Ovary (tissue), 9 donors: ENCODE data around the gene FHIP1B. TPM values are rescaled to one million over a fixed set of nuclear protein-coding genes. Genes with fewer than 3 reads are reported as not detected.

Experiments
- DNase-seq, 5 donors: peaks; one replicate each; pipeline ENCODE4 v3.0.0-alpha.2; 2019 to 2020
- H3K27ac ChIP-seq, 2 donors: fragments of 200-600 bp; one replicate each; pipeline versions ENCODE4 v1.5.1 to v1.8.0; 2019 to 2022
- H3K27me3 ChIP-seq: fragments of 200-600 bp; one replicate; pipeline ENCODE4 v1.8.0; 2022
- H3K36me3 ChIP-seq: fragments of 200-600 bp; sonication (generic); one replicate; pipeline ENCODE4 v1.5.1; 2019
- H3K4me1 ChIP-seq: one replicate; pipeline ENCODE4 v1.8.1; 2013; ENCODE audit warnings: mild to moderate bottlenecking, moderate library complexity; ENCODE audit not compliant: insufficient read depth
- H3K4me3 ChIP-seq: fragments of 200-600 bp; sonication (generic); one replicate; pipeline ENCODE4 v1.5.1; 2017
- H3K9me3 ChIP-seq, 2 donors: fragments of 200-600 bp in 1 of 2; sonication (generic) in 1 of 2; one replicate each; pipeline versions ENCODE4 v1.5.1 to v1.8.1; 2013 to 2019; ENCODE audit warnings: mild to moderate bottlenecking in 1 of 2, moderate library complexity in 1 of 2
- CTCF ChIP-seq, 3 donors: fragments of 450-650 bp in 2 of 3; fragments of 200-600 bp in 1 of 3; IDR thresholded peaks; one replicate each; pipeline versions ENCODE4 v1.5.1 to v1.8.0; 2016 to 2022; ENCODE audit warnings: antibody characterized with exemption in 3 of 3, mild to moderate bottlenecking in 1 of 3
- EP300 ChIP-seq: sonication (generic); formaldehyde crosslinking; IDR thresholded peaks from one replicate; pipeline ENCODE4 v1.6.1; 2017; ENCODE audit warnings: antibody characterized with exemption
- POLR2A ChIP-seq: fragments of 450-650 bp; IDR thresholded peaks from one replicate; pipeline ENCODE4 v1.6.1; 2017; ENCODE audit warnings: antibody characterized with exemption, mild to moderate bottlenecking, moderate library complexity
- WGBS, 3 donors: extraction: QIAGEN DNeasy Blood & Tissue Kit in 1 of 3; methylation state at CpG; one replicate each; pipeline versions ENCODE4 v1.1.5 to v1.1.7; 2013 to 2017; 5-methylcytosine and 5-hydroxymethylcytosine counted together
- intact Hi-C, 4 donors: fragments of 100-400 bp; cut with DNase I; formaldehyde crosslinking; loops; one replicate each; pipeline versions ENCODE4 v1.11.0 to v1.15.1; 2022 to 2023
- polyA plus RNA-seq, 2 donors: library from polyadenylated mRNA; stranded (reverse); fragments of 200-250 nt in 1 of 2; fragments of 350-450 nt in 1 of 2; fragmentation: Illumina TruSeq in 1 of 2; extraction: RNeasy Lipid Tissue Mini Kit (QIAGEN cat#74804) in 1 of 2; gene quantifications; one replicate each; pipeline ENCODE4 v1.2.3, GENCODE V29; 2013 to 2014
- total RNA-seq, 7 donors: library from RNA; depleted of rRNA in 2 of 7; stranded (reverse); fragments of >200 nt in 2 of 7; fragmentation: NEBNext Ultra II Directional in 3 of 7; extraction: Animal tissue kit (Norgen Biotek cat#: 25700) in 3 of 7; gene quantifications; one replicate each; pipeline versions ENCODE4 v1.1.0 to v1.2.4, GENCODE V29; 2016 to 2023
- donor health status: DM: no; HTN: no; CAD: no; lungs with moderate emphysema.
- donor health status: DM: no; HTN: no; CAD: no.
- donor health status: Bipolar disorder and iron deficiency.
- donor health status: DM: yes; HTN: yes; CAD: no.
- donor health status: DM: no; HTN: no; CAD: no.
- donor health status: DM: yes; HTN: yes; CAD: no.

Gene FHIP1B
- total and polyA plus RNA-seq, 9 donors, result 15.9 to 59.1 (median 35.7) TPM

- Histone ChIP-seq H3K4me1 (peaks cover 2% of the 10 kb centered on the region), H3K4me3 (no peak overlapping the region), H3K27me3 (no peaks in the 10 kb centered on the region), H3K36me3 (no peaks in the 10 kb centered on the region), H3K9me3 (no peaks in the 10 kb centered on the region), H3K27ac (no peak overlapping the region)
- DNase-seq, result no peak
- TF ChIP-seq POLR2A (no peak), EP300 (no peak), CTCF (IDR thresholded peaks at IDR 0.05) (no peak)
- 59 to 60% (median 60%) methylated on average over 3 of the region's 3 CpGs for WGBS, 3 donors
- intact Hi-C loops, result no loop called here
Measured at GRCh38 chr11:6271598-6271997, 37.2 kb upstream of the FHIP1B start.

GRCh38 chr11:6270584-6271246 lies 36.3 kb upstream of the FHIP1B start:
- no peak for DNase-seq
- no peak for TF ChIP-seq POLR2A
- no peak for TF ChIP-seq CTCF (IDR thresholded peaks at IDR 0.05)
- no peak for TF ChIP-seq EP300
- Histone ChIP-seq H3K4me1 (peaks cover 2% of the 10 kb centered on the region), H3K36me3 (no peaks in the 10 kb centered on the region), H3K27ac (no peak overlapping the region), H3K9me3 (no peaks in the 10 kb centered on the region), H3K4me3 (no peak overlapping the region), H3K27me3 (no peaks in the 10 kb centered on the region)
- intact Hi-C loops, result no loop called here
- WGBS, 3 donors, result 82 to 91% (median 86%) methylated on average over 41 of the region's 41 CpGs

GRCh38 chr11:6269994-6270393 lies 35.6 kb upstream of the FHIP1B start:
- Histone ChIP-seq H3K27me3 (no peaks in the 10 kb centered on the region), H3K4me1 (peaks cover 2% of the 10 kb centered on the region), H3K27ac (no peak overlapping the region), H3K9me3 (no peaks in the 10 kb centered on the region), H3K4me3 (no peak overlapping the region), H3K36me3 (no peaks in the 10 kb centered on the region)
- WGBS, 3 donors, result 82 to 90% (median 87%) methylated on average over 24 of the region's 24 CpGs
- TF ChIP-seq POLR2A (no peak), CTCF (IDR thresholded peaks at IDR 0.05) (no peak), EP300 (no peak)
- DNase-seq, result no peak
- intact Hi-C loops, result no loop called here

GRCh38 chr11:6268820-6269219 lies 34.4 kb upstream of the FHIP1B start:
- no peaks in the 10 kb centered on the region for H3K9me3 ChIP-seq
- H3K27me3 ChIP-seq, result no peaks in the 10 kb centered on the region
- DNase-seq, result no peak
- H3K27ac ChIP-seq, result no peak overlapping the region
- 84 to 91% (median 90%) methylated on average over 1 of the region's 1 CpG for WGBS, 3 donors
- TF ChIP-seq EP300 (no peak), POLR2A (no peak)
- intact Hi-C loops, result no loop called here
- H3K4me3 ChIP-seq, result no peak overlapping the region
- no peaks in the 10 kb centered on the region for H3K36me3 ChIP-seq
- H3K4me1 ChIP-seq, result peaks cover 2% of the 10 kb centered on the region

- intact Hi-C loops, result no loop called here
- 91 to 95% (median 94%) methylated on average over 1 of the region's 1 CpG for WGBS, 3 donors
- Histone ChIP-seq H3K27ac (no peak overlapping the region), H3K9me3 (no peaks in the 10 kb centered on the region), H3K27me3 (no peaks in the 10 kb centered on the region), H3K36me3 (no peaks in the 10 kb centered on the region), H3K4me3 (no peak overlapping the region), H3K4me1 (no peaks in the 10 kb centered on the region)
- TF ChIP-seq EP300 (no peak), CTCF (IDR thresholded peaks at IDR 0.05) (no peak), POLR2A (no peak)
- no peak for DNase-seq
Measured at GRCh38 chr11:6263662-6264061, 29.2 kb upstream of the FHIP1B start.
